IMR-90 (cell line): ENCODE results near the gene TNP1. TPM values are rescaled to one million over a fixed set of nuclear protein-coding genes. Genes with fewer than 3 reads are reported as not detected.

Experiments used
- ATAC-seq: fragments of 200-7000 bp; cut with Tn5 transposase; 2 replicates; pipeline ENCODE4 v1.9.1; 2020; ENCODE audit warnings: low read depth, mild to moderate bottlenecking, moderate library complexity
- BruUV-seq: library from RNA; stranded (reverse); fragments of 400-500 nt; replicated peaks from 2 replicates; lab custom pipeline; 2021; lab: Mats Ljungman, UMichigan
- CTCF ChIA-PET: fragments of 300-600 bp; formaldehyde crosslinking; extraction: SDS; loops from one replicate; lab custom pipeline; 2021; ENCODE audit warnings: antibody characterized with exemption; lab: Yijun Ruan, JAX
- POLR2A ChIA-PET: fragments of 300-600 bp; sonication (Branson Sonifier 250); formaldehyde crosslinking; loops from one replicate; lab custom pipeline; 2022; ENCODE audit warnings: antibody characterized with exemption; ENCODE audit not compliant: unreplicated experiment; lab: Charles Lee
- DNase-seq: peaks from one replicate; pipeline ENCODE4 v3.0.0; 2013
- H2AFZ ChIP-seq: replicated peaks from 2 replicates; pipeline ENCODE3; 2013; ENCODE audit warnings: low read length, mild to moderate bottlenecking; ENCODE audit not compliant: poor library complexity
- H2AK5ac ChIP-seq: 2 replicates; pipeline ENCODE4 v1.6.1; 2013; ENCODE audit warnings: low read depth, low read length, inconsistent platforms
- H2AK9ac ChIP-seq: replicated peaks from 2 replicates; pipeline ENCODE3; 2013; ENCODE audit warnings: mild to moderate bottlenecking, low read depth, low read length, moderate library complexity; ENCODE audit not compliant: poor library complexity
- H2BK120ac ChIP-seq: 2 replicates; pipeline ENCODE4 v1.6.1; 2013; ENCODE audit warnings: low read depth, low read length, inconsistent platforms
- H2BK15ac ChIP-seq: 3 replicates; pipeline ENCODE4 v1.6.1; 2013; ENCODE audit warnings: low read depth, low read length, inconsistent platforms
- H2BK20ac ChIP-seq: 2 replicates; pipeline ENCODE4 v1.6.1; 2013; ENCODE audit warnings: low read depth, mild to moderate bottlenecking, inconsistent platforms, low read length, moderate library complexity
- H2BK5ac ChIP-seq: 2 replicates; pipeline ENCODE4 v1.6.1; 2013; ENCODE audit warnings: mild to moderate bottlenecking, low read depth, low read length, inconsistent platforms; ENCODE audit not compliant: poor library complexity, severe bottlenecking
- H3K14ac ChIP-seq: replicated peaks from 2 replicates; pipeline ENCODE4 v1.6.1; 2013; ENCODE audit warnings: low read depth, low read length, inconsistent platforms
- H3K18ac ChIP-seq: 2 replicates; pipeline ENCODE4 v1.6.1; 2013; ENCODE audit warnings: low read depth, low read length, control low read depth
- H3K23ac ChIP-seq: 2 replicates; pipeline ENCODE4 v1.6.1; 2013; ENCODE audit warnings: low read depth, low read length, inconsistent platforms
- H3K27ac ChIP-seq: 2 replicates; pipeline ENCODE4 v1.5.1; 2013; ENCODE audit warnings: mild to moderate bottlenecking, control low read depth, low read length; ENCODE audit not compliant: insufficient read depth
- H3K27me3 ChIP-seq: 2 replicates; pipeline ENCODE4 v1.6.1; 2013; ENCODE audit warnings: low read length; ENCODE audit not compliant: control insufficient read depth, insufficient read depth
- H3K36me3 ChIP-seq: 2 replicates; pipeline ENCODE4 v1.6.1; 2013; ENCODE audit warnings: low read length, mixed read lengths; ENCODE audit not compliant: control insufficient read depth, insufficient read depth
- H3K4ac ChIP-seq: 2 replicates; pipeline ENCODE4 v1.6.1; 2013; ENCODE audit warnings: low read depth, low read length, inconsistent platforms
- H3K4me1 ChIP-seq: 2 replicates; pipeline ENCODE4 v1.6.1; 2013; ENCODE audit warnings: low read length, mixed read lengths; ENCODE audit not compliant: control insufficient read depth, insufficient read depth
- H3K4me2 ChIP-seq: 2 replicates; pipeline ENCODE4 v1.6.1; 2013; ENCODE audit warnings: low read depth, mild to moderate bottlenecking, control low read depth, low read length, moderate library complexity
- H3K4me3 ChIP-seq: 2 replicates; pipeline ENCODE4 v1.5.1; 2013; ENCODE audit warnings: low read depth, mild to moderate bottlenecking, control low read depth, low read length, moderate library complexity; ENCODE audit not compliant: insufficient read depth
- H3K56ac ChIP-seq: 2 replicates; pipeline ENCODE4 v1.6.1; 2013; ENCODE audit warnings: low read length, inconsistent platforms; ENCODE audit not compliant: insufficient read depth; ENCODE audit errors: extremely low read depth
- H3K79me1 ChIP-seq, 2 experiments: 2 replicates each; pipeline ENCODE4 v1.6.1; 2013; ENCODE audit warnings: low read length in 2 of 2, inconsistent platforms in 1 of 2, low read depth in 1 of 2
- H3K9ac ChIP-seq: 2 replicates; pipeline ENCODE4 v1.6.1; 2013; ENCODE audit warnings: low read depth, low read length, control low read depth
- H3K9me1 ChIP-seq: 2 replicates; pipeline ENCODE4 v1.6.1; 2013; ENCODE audit warnings: low read length, inconsistent platforms; ENCODE audit not compliant: insufficient read depth
- H3K9me3 ChIP-seq: 2 replicates; pipeline ENCODE4 v1.6.1; 2013; ENCODE audit warnings: low read length; ENCODE audit not compliant: control insufficient read depth, insufficient read depth
- H4K20me1 ChIP-seq: 2 replicates; pipeline ENCODE4 v1.6.1; 2013; ENCODE audit warnings: low read length, inconsistent platforms; ENCODE audit not compliant: insufficient read depth
- H4K5ac ChIP-seq: 2 replicates; pipeline ENCODE4 v1.6.1; 2013; ENCODE audit warnings: mild to moderate bottlenecking, low read depth, low read length, control low read depth
- H4K8ac ChIP-seq, 2 experiments: 2 replicates each; pipeline ENCODE4 v1.6.1; 2013; ENCODE audit warnings: low read depth in 2 of 2, low read length in 2 of 2, control low read depth in 1 of 2, inconsistent platforms in 1 of 2
- H4K91ac ChIP-seq: 2 replicates; pipeline ENCODE4 v1.6.1; 2013; ENCODE audit warnings: low read depth, low read length, inconsistent platforms; ENCODE audit not compliant: insufficient read depth
- BHLHE40 ChIP-seq: fragments of 150-350 bp; IDR thresholded peaks from 2 replicates; pipeline ENCODE4 v1.6.1; 2016; ENCODE audit warnings: mild to moderate bottlenecking, low read depth, low read length
- CEBPB ChIP-seq: IDR thresholded peaks from 2 replicates; pipeline ENCODE4 v1.6.1; 2012; ENCODE audit warnings: low read depth, low read length, improper control_type of control experiment
- CHD1 ChIP-seq: IDR thresholded peaks from 2 replicates; pipeline ENCODE4 v1.6.1; 2012; ENCODE audit warnings: low read depth, low read length, improper control_type of control experiment
- FOS ChIP-seq: fragments of 150-350 bp; IDR thresholded peaks from 2 replicates; pipeline ENCODE4 v1.6.1; 2016; ENCODE audit warnings: low read depth, low read length
- MAFK ChIP-seq: IDR thresholded peaks from 2 replicates; pipeline ENCODE4 v1.6.1; 2012; ENCODE audit warnings: low read depth, low read length, improper control_type of control experiment
- NFE2L2 ChIP-seq: fragments of 150-350 bp; IDR thresholded peaks from 2 replicates; pipeline ENCODE4 v1.6.1; 2016; ENCODE audit warnings: low read depth, mild to moderate bottlenecking, low read length
- POLR2A ChIP-seq: IDR thresholded peaks from 2 replicates; pipeline ENCODE4 v1.6.1; 2012; ENCODE audit warnings: mild to moderate bottlenecking, low read depth, low read length
- RAD21 ChIP-seq: IDR thresholded peaks from 2 replicates; pipeline ENCODE4 v1.6.1; 2012; ENCODE audit warnings: low read length, improper control_type of control experiment
- RCOR1 ChIP-seq: IDR thresholded peaks from 2 replicates; pipeline ENCODE4 v1.6.1; 2012; ENCODE audit warnings: mild to moderate bottlenecking, low read length, improper control_type of control experiment; ENCODE audit not compliant: insufficient replicate concordance
- RFX5 ChIP-seq: IDR thresholded peaks from 2 replicates; pipeline ENCODE4 v1.8.0; 2012; ENCODE audit warnings: low read depth, mild to moderate bottlenecking, low read length, moderate library complexity
- SMC3 ChIP-seq: fragments of 150-350 bp; IDR thresholded peaks from 2 replicates; pipeline ENCODE4 v1.6.1; 2016; ENCODE audit warnings: low read depth, mild to moderate bottlenecking, antibody characterized with exemption, low read length, moderate library complexity
- WGBS, 2 experiments: methylation state at CpG; one replicate each; pipeline versions ENCODE4 v1.1.5 to v1.1.7; 2013; ENCODE audit warnings: missing lambda C conversion rate in 2 of 2; ENCODE audit not compliant: insufficient read length in 1 of 2; ENCODE audit errors: extremely low coverage in 2 of 2; 5-methylcytosine and 5-hydroxymethylcytosine counted together
- dilution Hi-C: fragments of 300-500 bp; cut with HindIII; formaldehyde crosslinking; loops from one replicate; pipeline ENCODE4 v1.14.3; 2018; ENCODE audit warnings: low sequenced_read_pairs; ENCODE audit not compliant: unreplicated experiment
- in situ Hi-C: fragments of 300-500 bp; cut with MboI; formaldehyde crosslinking; loops from 3 replicates; pipeline ENCODE4 v1.14.3; 2019; ENCODE audit warnings: low sequenced_read_pairs, inconsistent platforms, mixed read lengths
- intact Hi-C: fragments of 100-400 bp; cut with micrococcal nuclease; formaldehyde crosslinking; loops from 2 replicates; pipeline ENCODE4 v1.10.0; 2022
- polyA plus RNA-seq, 3 experiments: library from polyadenylated mRNA; depleted of rRNA; stranded (reverse); fragments of >200 nt; gene quantifications; 2 replicates each; pipeline ENCODE4 v1.2.3, GENCODE V29; 2012; ENCODE audit warnings: low replicate concordance in 1 of 3
- total RNA-seq: library from RNA; depleted of rRNA; stranded (reverse); fragments of >200 nt; gene quantifications from 2 replicates; pipeline ENCODE4 v1.2.3, GENCODE V29; 2012
- TF ChIP-seq, protein P1 (sequence below): fragments of 150-350 bp; IDR thresholded peaks from 2 replicates; pipeline ENCODE4 v1.6.1; 2017; ENCODE audit warnings: mild to moderate bottlenecking, antibody characterized with exemption, low read length, low read depth
- TF ChIP-seq, protein P2 (sequence below): fragments of 150-350 bp; IDR thresholded peaks from 2 replicates; pipeline ENCODE4 v1.6.1; 2016; ENCODE audit warnings: low read depth, mild to moderate bottlenecking, low read length, moderate library complexity, borderline replicate concordance

The TNP1 gene
- total and polyA plus RNA-seq, 2 of the 4 experiments (the other 2 are of a cell fraction) = not detected

DNA sequence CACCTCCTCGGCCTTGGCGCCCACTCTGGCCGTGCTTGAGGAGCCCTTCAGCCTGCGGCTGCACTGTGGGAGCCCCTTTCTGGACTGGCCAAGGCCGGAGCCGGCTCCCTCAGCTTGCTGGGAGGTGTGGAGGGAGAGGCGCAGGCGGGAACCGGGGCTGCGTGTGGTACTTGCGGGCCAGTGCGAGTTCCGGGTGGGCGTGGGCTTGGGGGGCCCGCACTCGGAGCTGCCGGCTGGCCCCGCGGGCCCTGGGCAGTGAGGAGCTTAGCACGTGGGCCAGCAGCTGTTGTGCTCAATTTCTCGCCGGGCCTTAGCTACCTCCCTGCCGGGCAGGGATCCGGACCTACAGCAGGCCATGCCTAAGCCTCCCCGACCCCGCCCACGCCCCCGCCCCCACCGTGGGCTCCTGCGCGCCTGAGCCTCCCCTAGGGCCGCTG lies 25.3 kb upstream of the TNP1 start:
- no peak overlapping the region for H2AK5ac ChIP-seq
- ATAC-seq = no peak
- H4K5ac ChIP-seq = no peak overlapping the region
- no peak for DNase-seq
- no peak overlapping the region for H3K14ac ChIP-seq
- H3K79me1 ChIP-seq = no peaks in the 10 kb centered on the region
- H3K36me3 ChIP-seq = no peaks in the 10 kb centered on the region
- H3K4ac ChIP-seq = no peak overlapping the region
- no peak overlapping the region for H3K4me2 ChIP-seq
- H2BK5ac ChIP-seq = no peak overlapping the region
- no peak overlapping the region for H2AK9ac ChIP-seq
- no peak overlapping the region for H3K9ac ChIP-seq
- H4K20me1 ChIP-seq = no peaks in the 10 kb centered on the region
- dilution Hi-C loops = no loop called here
- H3K27me3 ChIP-seq = peaks cover 2% of the 10 kb centered on the region; the same call in 1 of the 2 replicates
- no peak overlapping the region for H3K56ac ChIP-seq
- H3K4me1 ChIP-seq = peaks cover 10% of the 10 kb centered on the region
- H3K4me3 ChIP-seq = no peak overlapping the region
- BruUV-seq = no TSS peak
- peaks cover 3% of the 10 kb centered on the region for H3K9me1 ChIP-seq
- ChIA-PET CTCF (no interaction called here), POLR2A (interaction anchor here (0.5 kb wide), 1 partner anchor 190 kb away, joined by 7 read pairs; the partner anchor contains the start of gene IGFBP5)
- H3K18ac ChIP-seq = no peak overlapping the region
- no peaks in the 10 kb centered on the region for H3K9me3 ChIP-seq
- intact Hi-C loops = loop anchor here (10.0 kb wide), 1 partner anchor 280 kb away; no protein-coding TSS in a partner anchor
- no peak overlapping the region for H2AFZ ChIP-seq
- no peak overlapping the region for H4K8ac ChIP-seq
- H2BK120ac ChIP-seq = no peak overlapping the region
- no peak overlapping the region for H3K23ac ChIP-seq
- H3K27ac ChIP-seq = no peak overlapping the region
- TF ChIP-seq FOS (no peak), RAD21 (no peak), CHD1 (no peak), BHLHE40 (no peak), SMC3 (no peak), POLR2A (no peak), RFX5 (no peak), RCOR1 (no peak), NFE2L2 (no peak), CEBPB (no peak), MAFK (no peak)
- TF ChIP-seq, protein P1, sequence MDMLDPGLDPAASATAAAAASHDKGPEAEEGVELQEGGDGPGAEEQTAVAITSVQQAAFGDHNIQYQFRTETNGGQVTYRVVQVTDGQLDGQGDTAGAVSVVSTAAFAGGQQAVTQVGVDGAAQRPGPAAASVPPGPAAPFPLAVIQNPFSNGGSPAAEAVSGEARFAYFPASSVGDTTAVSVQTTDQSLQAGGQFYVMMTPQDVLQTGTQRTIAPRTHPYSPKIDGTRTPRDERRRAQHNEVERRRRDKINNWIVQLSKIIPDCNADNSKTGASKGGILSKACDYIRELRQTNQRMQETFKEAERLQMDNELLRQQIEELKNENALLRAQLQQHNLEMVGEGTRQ = no peak
- TF ChIP-seq, protein P2, sequence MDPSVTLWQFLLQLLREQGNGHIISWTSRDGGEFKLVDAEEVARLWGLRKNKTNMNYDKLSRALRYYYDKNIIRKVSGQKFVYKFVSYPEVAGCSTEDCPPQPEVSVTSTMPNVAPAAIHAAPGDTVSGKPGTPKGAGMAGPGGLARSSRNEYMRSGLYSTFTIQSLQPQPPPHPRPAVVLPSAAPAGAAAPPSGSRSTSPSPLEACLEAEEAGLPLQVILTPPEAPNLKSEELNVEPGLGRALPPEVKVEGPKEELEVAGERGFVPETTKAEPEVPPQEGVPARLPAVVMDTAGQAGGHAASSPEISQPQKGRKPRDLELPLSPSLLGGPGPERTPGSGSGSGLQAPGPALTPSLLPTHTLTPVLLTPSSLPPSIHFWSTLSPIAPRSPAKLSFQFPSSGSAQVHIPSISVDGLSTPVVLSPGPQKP = no peak
- no peak overlapping the region for H2BK15ac ChIP-seq
- H2BK20ac ChIP-seq = no peak overlapping the region
- H4K91ac ChIP-seq = no peak overlapping the region
- in situ Hi-C loops = no loop called here
- 100% methylated on average over 10 of the region's 32 CpGs; no CpG with 5 or more reads in 1 of the 2 experiments for WGBS, 2 experiments
